Omental fat pad (tissue), 4 donors: ENCODE results near the gene UTP14A. TPM values are rescaled to one million over a fixed set of nuclear protein-coding genes. Genes with fewer than 3 reads are reported as not detected.

Experiments
- ATAC-seq: fragments of 150-250 bp; one replicate; pipeline ENCODE4 v1.9.1; 2016; ENCODE audit warnings: mild to moderate bottlenecking, moderate library complexity; ENCODE audit not compliant: low FRiP score
- DNase-seq: peaks from one replicate; pipeline ENCODE4 v3.0.0-alpha.2; 2019; ENCODE audit warnings: low spot score
- CTCF ChIP-seq, 3 donors: fragments of 450-650 bp; IDR thresholded peaks; one replicate each; pipeline ENCODE4 v1.5.1; 2016 to 2017; ENCODE audit warnings: antibody characterized with exemption in 3 of 3, mild to moderate bottlenecking in 3 of 3, moderate library complexity in 2 of 3
- total RNA-seq, 4 donors: library from RNA; depleted of rRNA; stranded (reverse); fragments of >200 nt; gene quantifications; one replicate each; pipeline ENCODE4 v1.1.0, GENCODE V29; 2016

UTP14A gene
- total RNA-seq, 4 donors from 2014 or later, result 12.5 to 31.6 (median 16.2) TPM

DNA sequence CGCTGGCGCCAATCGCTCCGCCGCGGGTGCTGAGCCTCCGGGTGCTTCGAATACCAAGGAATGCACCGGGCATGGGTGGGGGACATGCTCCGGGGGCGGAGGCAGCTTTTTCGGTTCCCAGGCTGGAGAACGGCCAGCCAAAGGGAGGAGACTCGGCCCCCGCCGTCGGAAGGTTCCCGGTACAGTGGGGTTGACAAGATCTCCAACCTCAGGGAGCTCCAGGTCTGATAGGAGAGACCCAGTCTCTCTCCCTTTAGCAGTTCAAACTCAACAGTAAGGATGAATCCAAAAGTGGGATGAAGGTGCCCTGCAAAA lies 47.3 kb downstream of the UTP14A start:
- no peak for ATAC-seq
- TF ChIP-seq CTCF (IDR thresholded peaks at IDR 0.05), result no peak

GRCh38 chrX:129953881-129954280 lies 47.9 kb downstream of the UTP14A start:
- TF ChIP-seq CTCF (IDR thresholded peaks at IDR 0.05), result no peak
- no peak for ATAC-seq
- DNase-seq, result no peak

More for the DNA sequence above, 47.3 kb downstream of the UTP14A start:
- no peak for DNase-seq

DNA sequence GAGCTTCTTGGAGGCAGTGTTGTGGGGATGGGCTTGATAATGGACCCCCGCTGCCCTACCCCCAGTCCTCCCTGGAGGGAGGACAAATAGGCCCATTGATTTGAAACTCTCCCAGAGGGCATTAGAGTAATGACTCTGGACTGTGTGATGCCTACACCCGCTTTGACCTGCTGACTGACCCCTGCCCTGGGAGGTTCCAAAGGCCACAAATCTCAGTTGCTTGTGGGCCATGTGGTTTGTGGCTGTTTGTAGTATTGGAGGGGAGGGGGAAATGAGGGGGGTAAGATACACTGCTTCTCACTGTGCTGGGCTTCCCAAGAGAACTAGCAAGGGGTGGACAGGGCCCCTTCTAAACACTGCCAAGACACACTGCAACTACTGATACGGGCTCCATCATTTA lies 48.8 kb downstream of the UTP14A start:
- TF ChIP-seq CTCF (IDR thresholded peaks at IDR 0.05), result no peak
- DNase-seq (no peak), ATAC-seq (no peak)

- ATAC-seq (no peak), DNase-seq (no peak)
- no peak for TF ChIP-seq CTCF (IDR thresholded peaks at IDR 0.05)
These were observed 49.7 kb downstream of the UTP14A start for GRCh38 chrX:129955682-129956081.

DNA sequence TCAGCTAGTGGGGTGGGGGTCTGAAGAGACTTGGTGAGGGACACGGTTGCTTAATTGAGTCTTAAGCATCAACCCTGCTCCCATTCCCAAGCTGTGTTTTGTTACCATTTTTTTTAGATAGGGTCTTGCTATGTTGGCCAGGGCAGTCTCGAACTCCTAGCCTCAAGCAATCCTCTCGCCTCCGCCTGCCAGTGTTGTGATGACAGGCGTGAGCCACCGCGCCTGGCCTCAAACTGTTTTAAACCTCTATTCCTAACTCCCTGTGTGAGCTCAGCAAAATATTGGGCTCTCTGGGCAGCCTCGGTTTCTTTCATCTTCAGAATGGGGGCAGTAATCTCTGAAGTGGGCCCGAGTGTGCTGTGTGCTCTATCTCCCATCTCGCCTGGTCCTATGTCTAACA lies 50.2 kb downstream of the UTP14A start:
- TF ChIP-seq CTCF (IDR thresholded peaks at IDR 0.05), result no peak
- DNase-seq, result no peak

GRCh38 chrX:129956765-129957164 lies 50.8 kb downstream of the UTP14A start:
- DNase-seq (no peak), ATAC-seq (no peak)
- TF ChIP-seq CTCF (IDR thresholded peaks at IDR 0.05), result no peak

More for the DNA sequence above, 50.2 kb downstream of the UTP14A start:
- ATAC-seq, result no peak

GRCh38 chrX:129957241-129958082 lies 51.5 kb downstream of the UTP14A start:
- DNase-seq (no peak), ATAC-seq (peak; percentile 67)
- TF ChIP-seq CTCF (IDR thresholded peaks at IDR 0.05), result no peak
